ENCODE results near the gene PGP. TPM values are rescaled to one million over a fixed set of nuclear protein-coding genes. Genes with fewer than 3 reads are reported as not detected.
A peak's percentile ranks its signal among the peaks of the same experiment; 100 is the strongest.

Gene PGP
- total RNA-seq, 1 experiment from 2014 or later: 45.0 TPM

DNA sequence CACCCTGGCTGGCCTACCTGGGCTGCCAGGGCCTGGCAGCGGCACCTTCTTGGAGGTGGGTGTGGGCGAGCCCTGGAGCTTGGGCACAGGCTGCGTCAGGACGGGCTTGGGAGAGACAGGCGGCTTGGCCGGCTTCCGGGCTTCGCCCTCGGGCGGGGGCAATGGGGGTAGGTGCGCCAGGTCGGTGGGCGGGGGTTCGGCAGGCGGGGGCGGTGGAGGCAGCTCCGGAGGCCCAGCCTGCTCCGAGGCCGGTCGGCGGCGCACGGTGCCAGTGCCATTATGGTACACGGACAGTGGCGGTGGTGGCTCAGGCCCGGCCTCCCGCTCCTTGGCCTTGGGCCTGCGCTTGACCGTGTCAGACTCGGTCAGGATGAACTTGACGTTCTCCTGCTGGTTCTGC, 35.1 kb downstream of the PGP start:
- TF ChIP-seq CTCF (IDR thresholded peaks at IDR 0.05; ENCODE audit: unreplicated experiment): no peak
- no peaks in the 10 kb centered on the region for H3K9me3 Mint-ChIP-seq (ENCODE audit: low read depth, unreplicated experiment)
- no peak overlapping the region for H3K27ac Mint-ChIP-seq (ENCODE audit: unreplicated experiment)
- no peak for DNase-seq
- no peak overlapping the region for H3K4me3 Mint-ChIP-seq (ENCODE audit: low read depth, unreplicated experiment)
- CTCF ChIA-PET: no interaction called here
- intact Hi-C loops (cut with micrococcal nuclease; ENCODE audit: unreplicated experiment): no loop called here
- peaks cover 8% of the 10 kb centered on the region for H3K27me3 Mint-ChIP-seq (ENCODE audit: unreplicated experiment)
- peaks cover 6% of the 10 kb centered on the region for H3K4me1 Mint-ChIP-seq (ENCODE audit: low read depth, unreplicated experiment)
- peaks cover 73% of the 10 kb centered on the region for H3K36me3 Mint-ChIP-seq (ENCODE audit: insufficient read depth, unreplicated experiment)
- no TSS peak for BruUV-seq (replicated peaks)

DNA sequence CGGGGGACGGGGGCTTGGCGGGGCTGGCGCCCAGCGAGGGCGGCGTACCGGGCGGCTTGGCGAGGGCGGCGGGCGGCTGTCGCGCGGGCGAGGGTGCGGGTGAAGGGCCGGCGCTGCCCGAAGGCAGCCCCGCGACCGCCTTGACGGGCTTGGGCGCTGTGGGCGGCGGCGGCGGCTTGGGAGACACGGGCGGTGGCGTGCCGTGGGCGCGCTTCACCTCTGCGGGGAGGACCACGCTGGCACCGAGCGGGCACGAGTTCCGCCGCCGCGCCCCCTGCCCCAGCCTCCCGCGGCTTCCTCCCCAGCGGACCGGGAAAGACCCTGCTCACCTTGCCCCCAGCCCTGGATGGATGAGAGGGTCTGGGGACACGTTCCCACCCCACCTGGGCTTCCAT, 35.5 kb downstream of the PGP start:
- H3K4me1 Mint-ChIP-seq (ENCODE audit: low read depth, unreplicated experiment): peaks cover 1% of the 10 kb centered on the region
- no peaks in the 10 kb centered on the region for H3K9me3 Mint-ChIP-seq (ENCODE audit: low read depth, unreplicated experiment)
- no peak overlapping the region for H3K4me3 Mint-ChIP-seq (ENCODE audit: low read depth, unreplicated experiment)
- intact Hi-C loops (cut with micrococcal nuclease; ENCODE audit: unreplicated experiment): no loop called here
- BruUV-seq (replicated peaks): no TSS peak
- peaks cover 73% of the 10 kb centered on the region for H3K36me3 Mint-ChIP-seq (ENCODE audit: insufficient read depth, unreplicated experiment)
- peaks cover 4% of the 10 kb centered on the region for H3K27me3 Mint-ChIP-seq (ENCODE audit: unreplicated experiment)
- H3K27ac Mint-ChIP-seq (ENCODE audit: unreplicated experiment): no peak overlapping the region
- DNase-seq: no peak
- CTCF ChIA-PET: no interaction called here
- no peak for TF ChIP-seq CTCF (IDR thresholded peaks at IDR 0.05; ENCODE audit: unreplicated experiment)

- Mint-ChIP-seq H3K9me3 (ENCODE audit: low read depth, unreplicated experiment) (no peaks in the 10 kb centered on the region), H3K4me1 (ENCODE audit: low read depth, unreplicated experiment) (no peaks in the 10 kb centered on the region), H3K4me3 (ENCODE audit: low read depth, unreplicated experiment) (no peak overlapping the region), H3K27me3 (ENCODE audit: unreplicated experiment) (no peaks in the 10 kb centered on the region), H3K36me3 (ENCODE audit: insufficient read depth, unreplicated experiment) (peaks cover 75% of the 10 kb centered on the region), H3K27ac (ENCODE audit: unreplicated experiment) (no peak overlapping the region)
- no peak for DNase-seq
- no TSS peak for BruUV-seq (replicated peaks)
- TF ChIP-seq CTCF (IDR thresholded peaks at IDR 0.05; ENCODE audit: unreplicated experiment): no peak
- intact Hi-C loops (cut with micrococcal nuclease; ENCODE audit: unreplicated experiment): no loop called here
- CTCF ChIA-PET: no interaction called here
Observed at GRCh38 chr16:2178321-2179106, 36.1 kb downstream of the PGP start.

DNA sequence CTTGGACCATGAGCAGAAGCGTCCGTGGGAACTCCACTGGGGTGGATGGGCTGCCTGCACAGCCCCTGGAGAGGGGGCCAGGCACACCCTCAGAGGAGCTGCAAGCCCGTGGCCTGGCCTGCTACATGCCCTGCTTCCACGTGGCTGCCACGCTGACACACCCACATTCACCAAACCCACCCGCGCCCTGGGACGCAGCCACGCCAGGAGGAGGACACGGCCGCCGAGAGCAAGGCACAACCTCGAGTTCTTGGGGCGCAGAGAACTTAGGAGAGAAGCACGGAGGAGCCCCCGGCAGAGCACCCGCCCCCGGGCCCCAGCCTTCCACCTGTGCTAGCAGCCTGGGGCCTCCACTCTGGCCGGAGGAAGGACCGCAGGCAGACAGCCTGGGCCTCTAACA, 37.1 kb downstream of the PGP start:
- DNase-seq: no peak
- BruUV-seq (replicated peaks): TSS peak; percentile 87
- Mint-ChIP-seq H3K36me3 (ENCODE audit: insufficient read depth, unreplicated experiment) (peaks cover 74% of the 10 kb centered on the region), H3K9me3 (ENCODE audit: low read depth, unreplicated experiment) (no peaks in the 10 kb centered on the region), H3K27ac (ENCODE audit: unreplicated experiment) (no peak overlapping the region), H3K4me3 (ENCODE audit: low read depth, unreplicated experiment) (no peak overlapping the region), H3K27me3 (ENCODE audit: unreplicated experiment) (no peaks in the 10 kb centered on the region), H3K4me1 (ENCODE audit: low read depth, unreplicated experiment) (no peaks in the 10 kb centered on the region)
- CTCF ChIA-PET: interaction anchor here (0.9 kb wide), 1 partner anchor 14 kb away, joined by 3 read pairs; no protein-coding TSS in a partner anchor
- no peak for TF ChIP-seq CTCF (IDR thresholded peaks at IDR 0.05; ENCODE audit: unreplicated experiment)
- intact Hi-C loops (cut with micrococcal nuclease; ENCODE audit: unreplicated experiment): no loop called here

Measured in Calu3 (cell line).